GM12801 (cell line): ENCODE data around the gene MAPKAPK2.

Experiments
- TF ChIP-seq, protein P1 (sequence below): IDR thresholded peaks from one replicate; pipeline ENCODE4 v1.5.1; 2011; ENCODE audit warnings: control low read depth; ENCODE audit not compliant: insufficient read length; ENCODE audit errors: extremely low read depth

MAPKAPK2 gene

GRCh38 chr1:206770531-206771337, 86.0 kb downstream of the MAPKAPK2 start, which contains the start of gene IL19:
IL19 (plus strand) TSS chr1:206770773; CDS start chr1:206836663, 65,890 bp downstream.
- TF ChIP-seq, protein P1, sequence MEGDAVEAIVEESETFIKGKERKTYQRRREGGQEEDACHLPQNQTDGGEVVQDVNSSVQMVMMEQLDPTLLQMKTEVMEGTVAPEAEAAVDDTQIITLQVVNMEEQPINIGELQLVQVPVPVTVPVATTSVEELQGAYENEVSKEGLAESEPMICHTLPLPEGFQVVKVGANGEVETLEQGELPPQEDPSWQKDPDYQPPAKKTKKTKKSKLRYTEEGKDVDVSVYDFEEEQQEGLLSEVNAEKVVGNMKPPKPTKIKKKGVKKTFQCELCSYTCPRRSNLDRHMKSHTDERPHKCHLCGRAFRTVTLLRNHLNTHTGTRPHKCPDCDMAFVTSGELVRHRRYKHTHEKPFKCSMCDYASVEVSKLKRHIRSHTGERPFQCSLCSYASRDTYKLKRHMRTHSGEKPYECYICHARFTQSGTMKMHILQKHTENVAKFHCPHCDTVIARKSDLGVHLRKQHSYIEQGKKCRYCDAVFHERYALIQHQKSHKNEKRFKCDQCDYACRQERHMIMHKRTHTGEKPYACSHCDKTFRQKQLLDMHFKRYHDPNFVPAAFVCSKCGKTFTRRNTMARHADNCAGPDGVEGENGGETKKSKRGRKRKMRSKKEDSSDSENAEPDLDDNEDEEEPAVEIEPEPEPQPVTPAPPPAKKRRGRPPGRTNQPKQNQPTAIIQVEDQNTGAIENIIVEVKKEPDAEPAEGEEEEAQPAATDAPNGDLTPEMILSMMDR = no peak

DNA sequence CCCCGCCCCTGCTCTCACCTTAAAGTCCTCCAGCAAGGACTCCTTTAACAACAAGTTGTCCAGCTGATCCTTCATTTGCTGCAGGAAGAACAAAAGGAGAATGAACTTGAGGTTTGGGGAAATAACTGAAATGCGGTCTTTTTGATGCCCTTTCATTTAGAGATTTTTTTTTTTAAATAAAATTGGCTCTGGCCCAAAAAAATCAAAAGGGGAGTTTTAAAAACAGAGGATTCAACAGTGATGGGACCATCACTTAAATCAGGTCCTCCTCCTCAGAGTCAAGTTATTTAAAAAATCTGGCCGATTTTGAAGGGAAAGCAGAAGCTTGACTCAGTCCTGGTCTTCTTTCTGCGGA, 86.6 kb downstream of the MAPKAPK2 start:
- TF ChIP-seq, protein P1 = no peak

DNA sequence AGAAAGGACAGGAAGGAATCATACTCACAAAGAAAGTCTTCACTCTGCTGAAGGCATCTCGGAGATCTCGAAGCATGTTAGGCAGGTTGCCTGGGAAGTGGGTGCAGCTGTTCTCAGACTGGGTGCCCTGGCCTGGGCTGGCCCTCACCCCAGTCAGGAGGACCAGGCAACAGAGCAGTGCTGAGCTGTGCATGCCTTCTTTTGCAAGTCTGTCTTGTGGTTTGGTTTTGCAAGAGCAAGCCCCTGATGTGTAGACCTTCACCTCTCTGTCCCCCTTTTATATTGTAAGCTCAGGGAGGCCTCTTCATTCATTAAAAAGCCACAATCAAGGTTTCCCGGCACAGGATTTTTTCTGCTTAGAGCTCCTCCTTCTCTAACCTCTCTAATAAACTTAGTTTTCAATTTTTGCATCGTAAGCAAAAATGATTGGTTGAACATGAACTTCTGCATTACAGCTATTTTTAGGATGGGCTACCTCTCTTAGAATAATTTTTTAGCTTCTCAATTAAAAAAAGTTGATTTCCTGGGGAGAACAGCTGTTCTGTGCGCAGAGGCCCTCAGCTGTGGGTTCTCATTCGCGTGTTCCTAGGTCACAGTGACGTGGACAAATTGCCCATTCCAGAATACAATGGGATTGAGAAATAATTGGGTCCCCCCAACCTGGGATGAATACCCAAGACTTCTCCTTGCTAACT, 87.7 kb downstream of the MAPKAPK2 start, which contains the start of gene IL10:
TSS of gene IL10 (minus strand) at position 252 of the 695 bp plus-strand sequence. CDS start at position 193, 59 bp downstream.
- TF ChIP-seq, protein P1 = no peak

DNA sequence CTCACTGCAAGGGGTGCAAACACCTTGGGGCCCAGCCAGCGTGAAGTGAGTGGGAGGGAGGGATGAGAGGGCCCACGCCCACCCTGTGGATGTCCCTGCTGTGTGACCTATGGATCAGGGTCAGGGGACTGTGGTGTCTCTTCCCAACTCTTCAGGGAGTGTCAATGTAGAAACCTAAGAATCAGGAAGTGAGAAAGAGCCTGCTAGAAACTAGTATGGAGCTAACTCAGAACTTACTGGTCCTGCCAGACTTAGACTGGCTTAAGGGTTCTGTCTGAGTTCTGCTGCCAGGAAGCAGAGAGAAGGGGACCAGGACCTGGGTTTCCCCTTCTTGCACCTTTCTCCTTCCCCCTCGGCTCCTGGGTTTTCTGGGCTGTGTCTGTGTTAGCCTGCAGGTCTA, 89.4 kb downstream of the MAPKAPK2 start:
- TF ChIP-seq, protein P1 = no peak

- TF ChIP-seq, protein P1 = no peak
Observed at GRCh38 chr1:206776229-206776628, 91.5 kb downstream of the MAPKAPK2 start.

GRCh38 chr1:206778031-206778430, 93.3 kb downstream of the MAPKAPK2 start:
- TF ChIP-seq, protein P1 = no peak

DNA sequence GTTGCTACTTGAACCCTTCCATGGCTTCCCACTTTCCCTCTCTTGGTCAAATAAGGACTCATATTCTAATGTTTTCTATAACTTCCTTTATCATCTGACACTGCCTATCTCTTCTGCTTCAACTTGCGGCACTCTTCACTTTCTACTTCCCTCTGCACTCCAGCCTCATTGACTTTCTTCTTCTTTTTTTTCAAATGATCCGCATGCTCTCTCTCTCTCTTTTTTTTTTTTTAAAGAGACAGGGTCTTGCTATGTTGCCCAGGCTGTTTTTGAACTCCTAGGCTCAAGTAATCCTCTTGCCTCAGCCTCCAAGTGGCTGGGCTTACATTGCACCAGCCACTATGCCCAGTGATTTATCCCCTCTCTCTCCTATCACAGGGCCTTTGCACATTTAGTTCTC, 94.9 kb downstream of the MAPKAPK2 start:
- TF ChIP-seq, protein P1 = no peak
